Astrocyte (in vitro differentiated cells and primary cell): ENCODE data around the gene SATB2. TPM values are rescaled to one million over a fixed set of nuclear protein-coding genes. Genes with fewer than 3 reads are reported as not detected.

Experiments
- DNase-seq: peaks from one replicate; pipeline ENCODE4 v3.0.0-alpha.2; 2010; ENCODE audit warnings: low read depth
- FAIRE-seq: peaks from 2 replicates; lab custom pipeline; 2011; peaks lifted over from hg19 to GRCh38; lab: Jason Lieb, UNC
- H2AFZ ChIP-seq: 2 replicates; pipeline ENCODE4 v1.6.0; 2012; ENCODE audit warnings: low read depth, low read length, inconsistent platforms
- H3K27ac ChIP-seq: 2 replicates; pipeline ENCODE4 v1.5.1; 2011; ENCODE audit warnings: low read depth, low read length, inconsistent platforms
- H3K27me3 ChIP-seq: 2 replicates; pipeline ENCODE4 v1.6.0; 2011; ENCODE audit warnings: low read length, inconsistent platforms; ENCODE audit not compliant: insufficient read depth
- H3K36me3 ChIP-seq: 2 replicates; pipeline ENCODE4 v1.5.1; 2011; ENCODE audit warnings: low read length, inconsistent platforms; ENCODE audit not compliant: insufficient read depth
- H3K4me1 ChIP-seq: 2 replicates; pipeline ENCODE4 v1.5.1; 2011; ENCODE audit warnings: low read length, inconsistent platforms; ENCODE audit not compliant: insufficient read depth
- H3K4me2 ChIP-seq: 2 replicates; pipeline ENCODE4 v1.6.0; 2012; ENCODE audit warnings: low read length, inconsistent platforms
- H3K4me3 ChIP-seq: 2 replicates; pipeline ENCODE4 v1.5.1; 2011; ENCODE audit warnings: low read depth, mild to moderate bottlenecking, low read length, inconsistent platforms; ENCODE audit not compliant: insufficient read depth
- H3K79me2 ChIP-seq: 2 replicates; pipeline ENCODE4 v1.6.0; 2012; ENCODE audit warnings: mild to moderate bottlenecking, low read length, inconsistent platforms; ENCODE audit not compliant: insufficient read depth
- H3K9ac ChIP-seq: 2 replicates; pipeline ENCODE4 v1.6.0; 2012; ENCODE audit warnings: mild to moderate bottlenecking, low read length, inconsistent platforms
- H3K9me3 ChIP-seq: 2 replicates; pipeline ENCODE4 v1.5.1; 2012; ENCODE audit warnings: low read depth, mild to moderate bottlenecking, low read length, inconsistent platforms; ENCODE audit not compliant: insufficient read depth
- H4K20me1 ChIP-seq: 2 replicates; pipeline ENCODE4 v1.6.0; 2012; ENCODE audit warnings: low read length, inconsistent platforms; ENCODE audit not compliant: insufficient read depth
- H3K27ac Mint-ChIP-seq: one replicate; pipeline ENCODE4 v1.8.0; 2021; ENCODE audit warnings: mild to moderate bottlenecking, mixed read lengths; ENCODE audit not compliant: unreplicated experiment
- H3K27me3 Mint-ChIP-seq: one replicate; pipeline ENCODE4 v1.8.0; 2021; ENCODE audit warnings: low read depth, mixed read lengths; ENCODE audit not compliant: unreplicated experiment
- H3K36me3 Mint-ChIP-seq: one replicate; pipeline ENCODE4 v1.8.0; 2021; ENCODE audit warnings: low read depth, mixed read lengths; ENCODE audit not compliant: unreplicated experiment
- H3K4me1 Mint-ChIP-seq: one replicate; pipeline ENCODE4 v1.8.0; 2021; ENCODE audit warnings: low read depth, mixed read lengths; ENCODE audit not compliant: unreplicated experiment
- H3K4me3 Mint-ChIP-seq: one replicate; pipeline ENCODE4 v1.8.0; 2021; ENCODE audit warnings: mild to moderate bottlenecking, moderate library complexity, mixed read lengths; ENCODE audit not compliant: unreplicated experiment
- H3K9me3 Mint-ChIP-seq: one replicate; pipeline ENCODE4 v1.8.0; 2021; ENCODE audit warnings: mild to moderate bottlenecking, mixed read lengths; ENCODE audit not compliant: unreplicated experiment
- CTCF ChIP-seq: IDR thresholded peaks from 2 replicates; pipeline ENCODE4 v1.5.1; 2011; ENCODE audit warnings: low read depth, mild to moderate bottlenecking, inconsistent platforms, low read length, moderate library complexity; ENCODE audit not compliant: insufficient read depth
- EZH2 ChIP-seq: IDR thresholded peaks from 2 replicates; pipeline ENCODE4 v1.6.1; 2012; ENCODE audit warnings: mild to moderate bottlenecking, low read length, inconsistent platforms; ENCODE audit not compliant: insufficient read depth
- total RNA-seq: library from RNA; stranded (reverse); gene quantifications from 2 replicates; pipeline ENCODE4 v1.2.1, GENCODE V29; 2021

SATB2 gene
- total RNA-seq, 1 donor from 2014 or later = 12.3 TPM

DNA sequence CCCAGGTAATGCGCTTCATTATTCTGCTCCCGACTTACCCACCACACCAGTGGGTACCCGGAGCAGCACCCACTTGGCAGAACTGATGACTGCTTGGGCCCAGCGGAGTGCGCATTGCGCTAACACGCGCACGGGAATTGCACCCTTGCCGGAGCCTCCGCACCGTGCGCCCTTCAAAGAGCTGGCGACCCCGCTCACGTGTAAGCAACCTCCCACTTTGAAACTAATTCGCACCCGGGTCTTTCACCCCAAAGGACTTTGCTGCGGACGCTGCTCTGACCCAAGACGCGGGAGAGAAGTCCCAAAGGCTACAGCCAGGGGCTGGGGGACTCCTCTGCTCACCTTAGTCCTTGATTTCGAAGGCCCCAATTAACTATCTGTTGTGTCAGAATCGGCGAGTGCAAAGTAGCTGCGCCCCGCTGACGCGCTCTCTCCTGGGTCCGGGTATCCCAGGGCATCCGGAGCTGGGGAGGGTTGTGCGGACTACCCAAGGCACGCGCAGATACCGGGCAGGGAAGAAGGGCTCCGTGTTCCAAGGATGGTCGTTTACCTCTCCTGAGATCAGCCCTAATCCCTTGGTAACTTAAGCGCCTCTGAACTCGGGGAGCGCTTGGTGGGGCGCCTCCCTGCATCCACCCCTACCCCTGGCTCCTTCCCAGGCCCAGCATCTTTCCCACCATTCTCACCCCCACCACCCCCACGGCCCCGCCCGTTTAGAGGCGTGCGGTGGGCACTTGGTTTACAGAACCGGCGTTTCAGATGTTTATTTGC is 13.1 kb upstream of the SATB2 start:
- no peak overlapping the region for H3K27ac ChIP-seq
- TF ChIP-seq CTCF (no peak), EZH2 (peak; percentile 79)
- FAIRE-seq (no peak), DNase-seq (no peak)
- no peaks in the 10 kb centered on the region for H3K36me3 Mint-ChIP-seq
- H3K27me3 ChIP-seq = peaks cover 72% of the 10 kb centered on the region
- peak overlapping the region; percentile 34 for H3K4me3 ChIP-seq
- H3K9ac ChIP-seq = no peak overlapping the region
- H3K27ac Mint-ChIP-seq = no peak overlapping the region
- H3K79me2 ChIP-seq = no peaks in the 10 kb centered on the region
- H2AFZ ChIP-seq = peak overlapping the region; percentile 41
- H3K9me3 Mint-ChIP-seq = peaks cover 4% of the 10 kb centered on the region
- peaks cover 81% of the 10 kb centered on the region for H3K27me3 Mint-ChIP-seq
- H4K20me1 ChIP-seq = no peaks in the 10 kb centered on the region
- H3K9me3 ChIP-seq = no peaks in the 10 kb centered on the region
- peaks cover 5% of the 10 kb centered on the region for H3K4me1 Mint-ChIP-seq
- H3K4me2 ChIP-seq = peak overlapping the region; percentile 83
- peak overlapping the region; percentile 69 for H3K4me3 Mint-ChIP-seq
- H3K4me1 ChIP-seq = peaks cover 12% of the 10 kb centered on the region
- H3K36me3 ChIP-seq = no peaks in the 10 kb centered on the region

- FAIRE-seq = no peak
- Mint-ChIP-seq H3K27me3 (peaks cover 83% of the 10 kb centered on the region), H3K27ac (no peak overlapping the region), H3K4me1 (peaks cover 5% of the 10 kb centered on the region), H3K4me3 (no peak overlapping the region), H3K36me3 (no peaks in the 10 kb centered on the region), H3K9me3 (peaks cover 4% of the 10 kb centered on the region)
- Histone ChIP-seq H3K9me3 (no peaks in the 10 kb centered on the region), H3K4me2 (peak overlapping the region; percentile 83), H3K36me3 (no peaks in the 10 kb centered on the region), H3K27me3 (peaks cover 77% of the 10 kb centered on the region), H3K4me3 (no peak overlapping the region), H3K9ac (no peak overlapping the region), H2AFZ (no peak overlapping the region), H4K20me1 (no peaks in the 10 kb centered on the region), H3K4me1 (peaks cover 12% of the 10 kb centered on the region), H3K27ac (no peak overlapping the region), H3K79me2 (no peaks in the 10 kb centered on the region)
- no peak for TF ChIP-seq EZH2
- TF ChIP-seq CTCF = no peak
- no peak for DNase-seq
Measured at GRCh38 chr2:199470361-199470671, 12.6 kb upstream of the SATB2 start.
